Glomerular visceral epithelial cell (primary cell): ENCODE data around the gene FASTK.

ENCODE experiments used
- DNase-seq: peaks from one replicate; pipeline ENCODE4 v3.0.0-alpha.2; 2016; ENCODE audit errors: extremely low spot score

FASTK gene

GRCh38 chr7:151082141-151083070, 1.8 kb upstream of the FASTK start:
- DNase-seq: no peak

GRCh38 chr7:151081170-151082101, 827 bp upstream of the FASTK start:
- peak; percentile 34 for DNase-seq

- peak; percentile 34 for DNase-seq
These were observed 515 bp downstream of the FASTK start for GRCh38 chr7:151080067-151080521.

GRCh38 chr7:151079199-151079910, 1.3 kb downstream of the FASTK start:
- no peak for DNase-seq

GRCh38 chr7:151078233-151079040, 2.2 kb downstream of the FASTK start:
- DNase-seq: no peak

GRCh38 chr7:151077705-151078232, 2.8 kb downstream of the FASTK start:
- no peak for DNase-seq

GRCh38 chr7:151076863-151077704, 3.5 kb downstream of the FASTK start:
- peak; percentile 34 for DNase-seq

- no peak for DNase-seq
These were observed 4.6 kb downstream of the FASTK start for GRCh38 chr7:151075978-151076426.

GRCh38 chr7:151075662-151075971, 5.0 kb downstream of the FASTK start:
- DNase-seq: no peak

GRCh38 chr7:151074817-151075661, 5.6 kb downstream of the FASTK start:
- DNase-seq: no peak

- no peak for DNase-seq
These were observed 6.6 kb downstream of the FASTK start for GRCh38 chr7:151073990-151074389.

GRCh38 chr7:151071032-151071866, 9.4 kb downstream of the FASTK start:
- DNase-seq: no peak

GRCh38 chr7:151070574-151070960, 10.0 kb downstream of the FASTK start:
- DNase-seq: no peak

GRCh38 chr7:151069841-151070573, 10.6 kb downstream of the FASTK start:
- no peak for DNase-seq

GRCh38 chr7:151068069-151068773, 12.4 kb downstream of the FASTK start:
- DNase-seq: peak; percentile 35

- DNase-seq: no peak
These were observed 14.2 kb downstream of the FASTK start for GRCh38 chr7:151066273-151066974.
